HG03175 (cell line): ENCODE measurements around the gene SPSB1.

Experiments used
- ATAC-seq: cut with Tn5 transposase; IDR thresholded peaks from one replicate; pipeline ENCODE4 v1.9.1; 2021; ENCODE audit warnings: mild to moderate bottlenecking, moderate library complexity; ENCODE audit not compliant: unreplicated experiment

The SPSB1 gene

DNA sequence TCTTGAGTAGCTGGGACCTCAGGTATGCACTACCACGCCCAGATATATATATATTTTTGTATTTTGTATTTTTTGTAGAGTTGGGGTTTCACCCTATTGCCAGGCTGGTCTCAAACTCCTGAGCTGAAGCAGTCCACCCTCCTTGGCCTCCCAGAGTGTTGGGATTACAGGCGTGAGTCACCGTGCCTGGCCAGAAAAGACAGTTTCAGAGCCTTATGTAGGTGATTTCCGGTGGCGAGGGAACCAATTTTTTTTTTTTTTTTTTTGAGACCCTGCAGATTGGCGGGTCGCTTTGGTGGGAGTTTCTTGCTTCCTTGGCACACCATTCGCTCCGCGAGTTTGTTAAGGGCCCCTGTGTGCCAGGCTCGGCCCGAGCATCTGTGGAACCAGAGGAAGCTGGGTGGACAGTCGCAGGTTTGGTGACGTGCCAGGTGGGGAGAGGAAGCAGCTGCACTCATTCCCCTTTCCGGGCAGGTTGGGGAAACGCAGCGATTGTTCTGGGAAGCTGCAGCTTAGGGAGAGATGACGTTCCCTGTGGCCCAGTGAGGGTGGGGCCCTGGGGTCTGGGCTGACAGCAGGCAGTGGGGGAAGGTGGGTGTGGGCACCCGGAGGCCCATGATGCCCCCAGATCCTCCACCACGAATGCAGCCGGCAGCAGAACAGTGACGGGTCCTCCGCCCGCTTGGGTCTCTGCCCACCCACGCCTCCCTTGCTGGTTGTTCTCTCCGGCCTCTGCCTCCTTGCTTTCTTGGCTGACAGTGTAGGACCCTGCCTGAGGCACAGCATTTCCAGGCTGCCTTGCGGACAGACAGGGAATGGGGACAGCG lies 25.1 kb downstream of the SPSB1 start:
- no peak for ATAC-seq

- ATAC-seq, result no peak
Observed at GRCh38 chr1:9319208-9319788, 26.6 kb downstream of the SPSB1 start.

GRCh38 chr1:9319789-9320519 lies 27.3 kb downstream of the SPSB1 start:
- ATAC-seq, result no peak

DNA sequence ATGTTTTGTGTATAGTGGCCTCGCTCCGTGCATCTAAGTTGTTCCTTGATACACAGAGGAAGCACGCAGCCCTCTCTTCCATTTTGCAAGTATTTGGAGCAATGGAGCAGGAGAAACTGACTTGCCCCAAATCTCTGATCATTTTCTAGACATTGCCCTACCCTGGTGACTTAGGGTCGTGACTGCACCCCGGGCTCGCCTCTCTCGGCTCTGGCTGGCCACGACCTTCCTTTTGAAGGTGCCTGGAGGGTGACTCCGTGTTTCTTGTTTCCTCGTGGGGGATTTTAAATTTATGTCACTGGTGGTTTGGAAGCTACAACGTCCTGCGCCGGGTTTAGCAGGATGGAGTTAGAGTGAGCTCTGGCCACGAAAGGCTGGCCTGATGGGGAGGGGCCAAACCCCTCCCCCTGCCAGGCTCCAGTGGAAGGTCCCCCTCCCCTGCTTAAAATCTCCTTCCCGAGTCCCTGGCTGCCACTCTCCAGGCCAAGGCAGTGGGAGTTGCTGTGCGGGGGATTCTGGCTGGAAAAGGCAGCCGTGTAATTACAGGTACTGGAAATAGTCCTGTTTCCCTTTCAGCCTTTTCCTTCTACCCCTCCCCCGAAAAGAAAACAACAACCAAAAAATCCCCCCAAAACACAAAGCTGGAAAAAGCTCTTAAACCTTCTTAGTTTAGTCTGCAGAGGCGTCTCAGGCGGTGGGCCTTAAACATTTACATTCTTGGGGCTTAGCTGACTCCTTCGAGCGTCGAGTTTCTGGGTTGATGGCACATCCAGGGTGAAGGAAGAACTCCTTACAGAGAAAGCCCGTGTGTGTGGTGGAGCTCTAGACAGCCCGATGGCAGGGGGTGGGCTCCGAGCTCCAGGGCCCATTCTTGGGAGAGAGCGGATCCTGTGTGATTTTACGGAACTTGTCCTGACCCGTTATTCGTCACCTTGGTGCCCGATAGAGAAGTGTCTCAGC lies 28.1 kb downstream of the SPSB1 start:
- ATAC-seq, result no peak

- ATAC-seq, result no peak
Observed at GRCh38 chr1:9321480-9321849, 28.8 kb downstream of the SPSB1 start.

- ATAC-seq, result no peak
Observed at GRCh38 chr1:9321986-9322660, 29.4 kb downstream of the SPSB1 start.

DNA sequence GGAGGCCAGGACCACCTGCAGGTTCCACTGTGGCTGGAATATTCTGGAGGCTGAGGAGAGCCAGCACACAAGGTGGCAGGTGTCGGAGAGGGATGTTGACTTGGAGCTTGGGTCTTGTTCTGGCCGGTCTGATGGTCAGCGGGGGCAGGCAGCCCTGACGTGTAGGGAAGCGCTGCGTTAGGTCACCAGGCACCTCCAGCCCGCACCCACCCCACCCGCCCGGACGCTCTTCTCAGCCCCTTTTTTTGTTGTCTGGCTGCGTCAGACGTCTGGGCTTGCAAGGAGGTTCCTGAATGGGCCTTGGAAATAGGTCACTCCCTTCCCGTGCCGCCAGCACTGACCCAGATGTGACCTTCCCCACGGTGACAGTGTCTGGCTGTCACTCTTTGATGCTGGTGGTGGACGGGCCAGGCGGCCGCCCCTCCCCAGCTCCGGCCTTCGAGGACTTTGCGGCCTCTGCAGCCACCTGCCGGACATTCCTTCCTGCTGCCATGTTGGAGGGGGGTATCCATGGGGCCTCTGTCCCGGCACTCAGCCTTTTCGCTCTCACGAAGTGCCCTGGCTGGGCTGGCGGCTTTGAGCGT lies 30.1 kb downstream of the SPSB1 start:
- ATAC-seq, result no peak

DNA sequence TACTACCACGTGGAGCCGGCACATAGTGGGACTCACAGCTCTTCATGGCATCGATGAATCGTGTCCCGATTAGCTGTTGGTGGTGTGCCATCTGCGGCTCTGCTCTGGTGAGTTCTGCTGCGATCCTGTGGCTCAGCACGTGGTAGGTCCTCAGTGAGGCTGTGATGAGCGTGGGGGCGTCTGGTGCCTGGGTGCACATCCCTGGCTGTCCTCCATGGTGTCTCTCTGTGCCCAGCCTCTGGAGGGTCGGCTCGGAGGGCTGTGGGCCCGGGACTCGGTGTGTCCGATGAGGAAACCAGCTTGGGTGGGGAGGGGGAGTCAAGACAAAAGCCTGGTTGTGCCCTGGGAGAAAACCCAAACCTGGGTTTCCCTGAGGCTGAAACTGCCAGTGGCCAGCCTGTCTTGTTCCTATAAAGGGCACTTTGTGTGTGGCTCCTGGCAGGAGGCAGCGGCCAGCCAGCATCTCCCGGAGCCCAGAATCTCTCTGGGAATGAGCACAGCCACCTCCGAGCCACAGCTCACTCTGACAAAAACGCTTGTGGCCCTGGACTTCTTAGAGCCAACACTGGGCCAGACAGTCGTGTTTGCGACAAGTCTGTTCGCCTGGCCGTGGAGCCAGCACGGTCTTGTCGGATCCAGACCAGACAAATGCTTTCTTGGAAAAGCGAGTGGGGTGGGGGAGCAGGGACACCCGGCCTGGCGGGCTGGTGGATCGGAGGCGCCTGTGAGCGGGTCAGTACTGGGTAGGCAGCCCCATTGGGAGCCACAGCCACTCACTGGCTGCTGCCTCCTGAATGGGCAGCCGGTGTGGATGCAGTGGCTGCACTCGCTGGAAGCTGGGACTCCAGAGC lies 31.8 kb downstream of the SPSB1 start:
- no peak for ATAC-seq

GRCh38 chr1:9326596-9326995 lies 33.9 kb downstream of the SPSB1 start:
- ATAC-seq, result no peak

DNA sequence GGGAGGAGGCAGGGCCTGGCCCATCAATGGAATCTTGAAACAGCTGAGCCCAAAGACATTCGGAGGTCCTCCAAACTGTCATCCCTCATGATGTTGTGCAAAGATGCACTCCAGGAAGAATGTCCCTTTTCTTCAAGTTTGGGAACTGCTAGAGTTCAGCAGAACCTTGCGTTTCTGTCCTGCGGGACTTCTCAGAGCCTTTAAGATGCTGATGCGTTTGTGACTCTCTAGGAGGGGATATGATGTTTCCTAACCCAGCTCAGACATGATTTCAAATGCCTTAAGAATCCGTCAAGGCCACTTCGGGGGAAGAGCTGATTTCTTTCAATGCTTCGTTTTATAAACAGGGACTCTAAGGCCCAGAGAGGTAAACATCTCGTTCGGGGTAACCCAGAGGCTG lies 35.5 kb downstream of the SPSB1 start:
- ATAC-seq, result no peak

GRCh38 chr1:9328715-9329114 lies 36.0 kb downstream of the SPSB1 start:
- ATAC-seq, result no peak

DNA sequence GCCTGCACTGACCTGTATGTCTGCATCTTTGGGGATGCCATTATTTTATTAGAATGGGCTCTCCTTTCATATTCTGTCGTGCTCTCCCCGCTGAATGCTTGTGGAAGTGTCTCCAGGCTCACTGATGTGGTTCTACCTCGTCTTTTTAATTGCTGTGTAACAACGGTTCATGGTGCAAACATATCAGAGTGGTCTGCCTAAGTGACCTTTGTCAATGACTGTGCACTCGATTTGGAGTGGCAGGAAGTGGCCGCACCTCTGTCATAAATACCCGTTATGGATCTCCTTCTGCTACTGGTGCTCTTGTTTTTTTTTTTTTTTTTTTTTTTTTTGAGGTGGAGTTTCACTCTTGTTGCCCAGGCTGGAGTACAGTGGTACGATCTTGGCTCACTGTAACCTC lies 38.3 kb downstream of the SPSB1 start:
- ATAC-seq, result no peak

DNA sequence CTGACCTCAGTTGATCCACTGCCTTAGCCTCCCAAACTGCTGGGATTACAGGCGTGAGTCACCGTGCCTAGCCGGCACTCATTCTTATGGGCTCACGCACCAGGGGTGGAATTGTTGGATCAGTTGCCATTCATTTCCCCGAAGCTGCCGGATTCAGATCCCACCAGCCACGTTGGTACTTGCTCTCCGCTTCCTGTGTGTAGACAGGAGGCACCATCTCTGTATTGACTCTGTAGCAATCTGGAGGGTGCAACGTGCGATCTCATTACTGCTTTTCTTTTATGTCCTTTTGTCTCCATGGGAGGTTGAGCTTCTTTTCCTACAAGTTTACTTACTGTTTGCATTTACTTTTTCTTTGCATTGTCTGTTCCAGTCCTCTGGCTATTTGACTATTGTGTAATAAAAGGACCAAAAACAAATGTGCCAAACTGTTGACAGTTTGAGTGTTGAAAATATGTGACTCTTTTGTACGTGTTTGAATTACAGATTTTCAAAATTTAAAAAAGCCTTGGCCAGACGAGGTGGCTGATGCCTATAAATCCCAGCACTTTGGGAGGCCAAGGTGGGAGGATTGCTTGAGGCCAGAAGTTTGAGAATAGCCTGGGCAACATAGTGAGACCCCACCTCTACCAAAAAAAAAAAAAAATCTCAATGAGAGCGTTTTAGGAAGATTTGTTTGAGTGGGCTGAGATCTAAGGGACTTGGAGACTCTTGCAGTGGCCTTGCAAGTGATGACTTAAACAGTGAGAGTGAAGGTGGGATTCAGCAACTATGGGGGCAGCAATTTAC lies 39.1 kb downstream of the SPSB1 start:
- ATAC-seq, result no peak

- no peak for ATAC-seq
Observed at GRCh38 chr1:9332513-9333143, 39.9 kb downstream of the SPSB1 start.

- no peak for ATAC-seq
Observed at GRCh38 chr1:9338397-9339246, 45.9 kb downstream of the SPSB1 start.

DNA sequence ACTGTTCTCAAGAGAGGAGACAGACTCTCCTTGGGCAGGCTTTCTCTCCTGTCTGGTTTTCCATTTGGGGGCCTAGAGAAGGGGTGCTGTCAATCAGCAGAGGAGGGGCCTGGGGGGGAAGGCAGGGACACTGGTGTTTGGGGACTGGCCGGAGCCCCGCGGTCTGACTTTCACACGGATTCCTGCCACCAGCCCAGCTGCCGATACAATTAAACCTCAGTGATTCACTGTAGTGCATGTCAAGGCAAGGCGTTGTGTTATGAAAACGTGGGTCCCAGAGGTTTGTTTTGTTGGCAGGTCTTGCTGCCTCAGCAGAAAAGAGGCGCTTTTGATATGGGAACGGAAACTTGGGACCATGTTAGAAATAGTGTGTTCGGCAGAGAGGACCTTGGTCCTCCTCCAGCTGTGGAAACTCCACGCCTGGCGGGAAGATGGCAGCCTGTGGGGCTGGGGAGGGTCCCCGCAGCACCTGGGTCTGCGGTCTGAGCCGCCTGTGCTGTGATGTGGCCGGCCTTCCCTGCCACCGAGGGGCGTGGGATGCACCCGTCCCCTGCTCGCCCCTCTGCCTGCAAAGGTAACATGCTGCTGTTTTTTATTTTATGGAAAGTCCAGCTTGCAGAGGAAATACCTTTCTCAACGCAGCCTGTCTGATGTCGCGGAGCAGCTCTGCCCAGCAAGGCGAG lies 47.6 kb downstream of the SPSB1 start:
- ATAC-seq, result no peak
